Erythroblast (primary cell): Measurements from ENCODE around the gene SLC35F2.

Experiments
- GATA1 ChIP-seq: IDR thresholded peaks from 2 replicates; pipeline ENCODE4 v1.6.1; 2011; ENCODE audit warnings: low read depth, mild to moderate bottlenecking, control low read depth, low read length, moderate library complexity
- POLR2A ChIP-seq: IDR thresholded peaks from 2 replicates; pipeline ENCODE4 v1.6.1; 2011; ENCODE audit warnings: mild to moderate bottlenecking, low read length

GRCh38 chr11:107804211-107804610 lies 54.4 kb downstream of the SLC35F2 start:
- TF ChIP-seq POLR2A (no peak), GATA1 (no peak)
